Peyer's patch (tissue), 4 donors: Measurements from ENCODE around the gene SERGEF. TPM values are rescaled to one million over a fixed set of nuclear protein-coding genes. Genes with fewer than 3 reads are reported as not detected.

Experiments
- DNase-seq, 3 donors: peaks; one replicate each; pipeline ENCODE4 v3.0.0-alpha.2; 2017 to 2019
- H3K27ac ChIP-seq, 4 donors: fragments of 200-600 bp; sonication (generic); one replicate each; pipeline ENCODE4 v1.5.1; 2016 to 2019
- H3K27me3 ChIP-seq, 2 donors: fragments of 200-600 bp; sonication (generic); one replicate each; pipeline ENCODE4 v1.5.1; 2019
- H3K36me3 ChIP-seq, 3 donors: fragments of 200-600 bp; sonication (generic); one replicate each; pipeline ENCODE4 v1.5.1; 2016 to 2019
- H3K4me1 ChIP-seq, 4 donors: fragments of 200-600 bp; sonication (generic); one replicate each; pipeline ENCODE4 v1.5.1; 2016 to 2019
- H3K4me3 ChIP-seq, 4 donors: fragments of 200-600 bp; sonication (generic); 1 replicate in 3 of 4; 2 replicates in 1 of 4; pipeline ENCODE4 v1.5.1; 2016 to 2019; ENCODE audit warnings: mild to moderate bottlenecking in 1 of 4
- H3K9me3 ChIP-seq, 4 donors: fragments of 200-600 bp; sonication (generic); one replicate each; pipeline ENCODE4 v1.5.1; 2016 to 2019; ENCODE audit warnings: mild to moderate bottlenecking in 1 of 4
- CTCF ChIP-seq, 6 experiments: fragments of 450-650 bp in 4 of 6; fragments of 200-600 bp in 2 of 6; sonication (generic) in 1 of 6; IDR thresholded peaks; one replicate each; pipeline ENCODE4 v1.5.1; 2017 to 2019; ENCODE audit warnings: antibody characterized with exemption in 6 of 6, mild to moderate bottlenecking in 3 of 6, moderate library complexity in 1 of 6
- POLR2A ChIP-seq, 2 donors: fragments of 450-650 bp; IDR thresholded peaks; one replicate each; pipeline ENCODE4 v1.5.1; 2017; ENCODE audit warnings: antibody characterized with exemption in 2 of 2, mild to moderate bottlenecking in 2 of 2, moderate library complexity in 2 of 2
- total RNA-seq, 4 donors: library from RNA; depleted of rRNA; stranded (reverse); fragments of >200 nt; gene quantifications; one replicate each; pipeline ENCODE4 v1.1.0, GENCODE V29; 2016

Gene SERGEF
- total RNA-seq, 4 donors from 2014 or later: 19.4 to 40.4 (median 27.7) TPM

DNA sequence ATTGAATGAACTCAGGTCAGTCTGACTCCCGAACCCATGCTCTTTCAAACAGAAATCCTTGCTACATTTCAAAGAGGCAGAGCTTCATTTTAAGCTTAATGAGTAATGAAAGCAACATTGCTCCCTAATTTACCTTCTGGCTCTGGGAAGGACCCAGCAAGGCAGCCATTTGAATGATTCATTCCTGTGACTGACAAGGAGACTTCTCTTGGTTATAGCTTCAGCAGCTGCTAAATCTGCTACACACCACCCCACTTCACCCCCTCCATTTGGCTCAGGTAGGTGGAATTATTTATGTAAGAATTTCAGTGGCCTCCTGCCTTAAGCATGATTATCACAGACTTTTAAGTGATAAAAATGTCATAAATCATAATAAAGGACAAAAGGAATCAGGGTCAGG, 160.6 kb downstream of the SERGEF start:
- no peaks in the 10 kb centered on the region for H3K9me3 ChIP-seq
- DNase-seq: no peak
- H3K4me1 ChIP-seq: no peaks in the 10 kb centered on the region
- no peaks in the 10 kb centered on the region for H3K36me3 ChIP-seq
- no peaks in the 10 kb centered on the region for H3K27me3 ChIP-seq
- no peak overlapping the region for H3K4me3 ChIP-seq
- no peak overlapping the region for H3K27ac ChIP-seq
- TF ChIP-seq CTCF (IDR thresholded peaks at IDR 0.05) (no peak), POLR2A (IDR thresholded peaks at IDR 0.05) (no peak)

GRCh38 chr11:17851697-17852096, 161.2 kb downstream of the SERGEF start:
- Histone ChIP-seq H3K27me3 (no peaks in the 10 kb centered on the region), H3K4me1 (no peaks in the 10 kb centered on the region), H3K36me3 (no peaks in the 10 kb centered on the region), H3K4me3 (no peak overlapping the region), H3K9me3 (no peaks in the 10 kb centered on the region), H3K27ac (no peak overlapping the region)
- no peak for DNase-seq
- TF ChIP-seq POLR2A (IDR thresholded peaks at IDR 0.05) (no peak), CTCF (IDR thresholded peaks at IDR 0.05) (no peak)

DNA sequence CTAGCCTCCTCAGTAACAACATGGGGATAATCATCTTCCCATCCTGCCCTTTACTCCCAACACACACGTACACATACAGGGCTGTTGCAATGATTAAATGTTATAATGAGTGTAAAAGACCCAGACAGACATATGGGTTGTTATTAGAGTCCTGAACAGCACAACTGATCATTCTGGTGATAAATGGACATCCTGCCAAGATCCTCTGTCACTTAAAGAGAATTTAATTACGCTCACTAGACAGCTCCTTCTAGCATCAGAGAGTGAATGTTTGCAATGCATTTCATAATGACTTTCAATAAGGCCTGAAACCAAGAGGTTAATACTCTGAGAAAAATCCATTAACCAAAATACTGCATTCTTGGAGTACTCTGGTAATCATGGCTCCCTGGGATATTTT, 162.5 kb downstream of the SERGEF start:
- Histone ChIP-seq H3K27me3 (no peaks in the 10 kb centered on the region), H3K4me1 (no peaks in the 10 kb centered on the region), H3K27ac (no peak overlapping the region), H3K36me3 (no peaks in the 10 kb centered on the region), H3K9me3 (no peaks in the 10 kb centered on the region), H3K4me3 (no peak overlapping the region)
- TF ChIP-seq POLR2A (IDR thresholded peaks at IDR 0.05) (no peak), CTCF (IDR thresholded peaks at IDR 0.05) (no peak)
- no peak for DNase-seq

- no peaks in the 10 kb centered on the region for H3K36me3 ChIP-seq
- H3K27me3 ChIP-seq: no peaks in the 10 kb centered on the region
- no peaks in the 10 kb centered on the region for H3K4me1 ChIP-seq
- H3K9me3 ChIP-seq: no peaks in the 10 kb centered on the region
- no peak overlapping the region for H3K4me3 ChIP-seq
- TF ChIP-seq CTCF (IDR thresholded peaks at IDR 0.05) (no peak), POLR2A (IDR thresholded peaks at IDR 0.05) (no peak)
- DNase-seq: no peak
- H3K27ac ChIP-seq: no peak overlapping the region
These were observed 164.1 kb downstream of the SERGEF start for GRCh38 chr11:17848715-17849114.

DNA sequence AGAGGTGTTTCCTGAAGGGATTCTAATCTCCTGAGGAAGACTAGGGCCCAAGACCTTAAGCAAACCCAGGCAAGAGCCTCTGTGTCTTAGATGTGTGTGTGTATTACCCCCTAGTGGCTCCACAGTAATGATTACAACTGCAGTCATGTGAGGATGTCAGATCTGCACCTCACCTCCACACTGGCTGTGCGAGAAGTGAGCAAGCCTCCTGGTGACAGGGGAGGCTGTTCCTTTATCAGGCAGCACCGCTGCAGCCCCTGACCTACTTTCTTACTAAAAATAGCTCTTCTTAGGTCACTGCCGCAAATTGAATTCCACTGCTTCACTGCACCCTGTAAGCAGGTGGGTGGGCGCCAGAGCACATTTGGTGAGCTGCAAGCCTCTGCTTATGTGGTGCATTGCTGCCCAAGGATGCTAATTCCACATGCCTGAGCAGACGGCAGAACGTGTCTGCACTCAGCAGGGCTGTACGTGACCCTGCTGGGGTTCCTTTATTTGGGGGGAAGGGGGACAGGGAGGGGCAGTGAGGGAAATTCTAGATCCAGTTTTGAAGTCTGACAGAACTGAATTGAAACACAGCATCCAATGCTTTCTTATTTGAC, 165.9 kb downstream of the SERGEF start:
- no peak for TF ChIP-seq CTCF (IDR thresholded peaks at IDR 0.05)
- no peak for TF ChIP-seq POLR2A (IDR thresholded peaks at IDR 0.05)
- Histone ChIP-seq H3K4me3 (no peak overlapping the region), H3K36me3 (no peaks in the 10 kb centered on the region), H3K27me3 (no peaks in the 10 kb centered on the region), H3K4me1 (no peaks in the 10 kb centered on the region), H3K9me3 (no peaks in the 10 kb centered on the region), H3K27ac (no peak overlapping the region)
- no peak for DNase-seq

DNA sequence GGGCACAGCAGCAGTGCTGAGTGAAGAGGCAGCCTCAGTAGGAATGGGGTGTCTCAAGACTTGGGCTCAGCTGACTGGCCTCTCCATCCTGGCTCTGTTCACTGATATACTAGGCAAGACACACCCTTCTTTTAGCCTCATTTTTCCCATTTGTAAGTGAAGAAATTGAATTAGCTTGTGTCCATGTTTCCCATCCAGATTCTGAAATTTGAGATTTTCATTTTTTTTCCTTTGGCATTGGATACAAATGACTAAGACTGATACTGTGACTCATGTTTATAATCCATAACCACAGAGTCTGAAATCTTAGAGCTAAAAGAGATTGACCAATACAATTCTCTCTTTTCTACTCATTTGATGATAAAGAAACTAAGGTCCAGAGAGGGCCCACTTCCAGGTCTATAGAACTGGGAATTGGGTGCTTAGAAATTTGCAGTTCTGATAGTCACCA, 167.4 kb downstream of the SERGEF start:
- Histone ChIP-seq H3K36me3 (no peaks in the 10 kb centered on the region), H3K9me3 (no peaks in the 10 kb centered on the region), H3K27me3 (no peaks in the 10 kb centered on the region), H3K4me3 (no peak overlapping the region), H3K4me1 (no peaks in the 10 kb centered on the region), H3K27ac (no peak overlapping the region)
- DNase-seq: no peak
- TF ChIP-seq POLR2A (IDR thresholded peaks at IDR 0.05) (no peak), CTCF (IDR thresholded peaks at IDR 0.05) (no peak)
